K562 (cell line): ENCODE results near the gene ADARB2. TPM values are rescaled to one million over a fixed set of nuclear protein-coding genes. Genes with fewer than 3 reads are reported as not detected.
"Not testable (repeated sequence)": the region's sequence is repeated elsewhere in the genome, so short reads cannot be mapped to it uniquely, and the experiment has no call there.

Source experiments
- ATAC-seq: fragments of 200-7000 bp; cut with Tn5 transposase; 3 replicates; pipeline ENCODE4 v1.9.1; 2020; ENCODE audit warnings: moderate library complexity
- BruUV-seq: library from RNA; stranded (reverse); fragments of 400-500 nt; replicated peaks from 2 replicates; lab custom pipeline; 2021; lab: Mats Ljungman, UMichigan
- CTCF ChIA-PET: fragments of 300-600 bp; formaldehyde crosslinking; extraction: SDS; loops from one replicate; lab custom pipeline; 2021; ENCODE audit warnings: low intra/inter-chr PET ratio; lab: Yijun Ruan, JAX
- POLR2A ChIA-PET: fragments of 300-600, 350-650 bp; sonication (Branson Sonifier 250); formaldehyde crosslinking; extraction: SDS; loops from one replicate; lab custom pipeline; 2021; ENCODE audit warnings: antibody characterized with exemption, inconsistent platforms; lab: Yijun Ruan, JAX
- DNase-seq, 4 experiments: peaks; one replicate each; pipeline versions ENCODE4 v3.0.0 to v3.0.0-alpha.2; 2011 to 2018; ENCODE audit warnings: low spot score in 3 of 4, mixed read lengths in 3 of 4; ENCODE audit errors: extremely low read depth in 1 of 4
- FAIRE-seq: peaks from 2 replicates; lab custom pipeline; 2011; peaks lifted over from hg19 to GRCh38; lab: Jason Lieb, UNC
- H2AFZ ChIP-seq: 2 replicates; pipeline ENCODE4 v1.6.0; 2011; ENCODE audit warnings: low read depth, low read length, control low read depth, inconsistent platforms
- H3K27ac ChIP-seq: fragments of 200-600 bp; 3 replicates; pipeline ENCODE4 v1.8.0; 2011; ENCODE audit warnings: low read depth, mild to moderate bottlenecking, control low read depth, inconsistent platforms, low read length, moderate library complexity, mixed read lengths; ENCODE audit errors: extremely low read depth
- H3K27me3 ChIP-seq, 2 experiments: fragments of 300-600 bp in 1 of 2; 2 replicates in 1 of 2; 3 replicates in 1 of 2; pipeline versions ENCODE4 v1.6.0 to v1.8.0; 2011; ENCODE audit warnings: inconsistent platforms in 2 of 2, low read length in 2 of 2, mild to moderate bottlenecking in 1 of 2, mixed read lengths in 1 of 2, moderate library complexity in 1 of 2; ENCODE audit not compliant: control insufficient read depth in 2 of 2, insufficient read depth in 2 of 2
- H3K36me3 ChIP-seq: fragments of 300-600 bp; 3 replicates; pipeline ENCODE4 v1.8.0; 2011; ENCODE audit warnings: mild to moderate bottlenecking, low read length, inconsistent platforms; ENCODE audit not compliant: control insufficient read depth, insufficient read depth
- H3K4me1 ChIP-seq, 2 experiments: fragments of 200-600 bp in 1 of 2; replicated peaks in 1 of 2; 2 replicates in 1 of 2; 3 replicates in 1 of 2; pipeline versions ENCODE4 v1.5.1 to v1.8.0; 2011; ENCODE audit warnings: inconsistent platforms in 2 of 2, low read length in 2 of 2, mild to moderate bottlenecking in 1 of 2, mixed read lengths in 1 of 2, moderate library complexity in 1 of 2; ENCODE audit not compliant: control insufficient read depth in 2 of 2, insufficient read depth in 2 of 2
- H3K4me2 ChIP-seq: 2 replicates; pipeline ENCODE4 v1.6.1; 2011; ENCODE audit warnings: low read length, control low read depth, inconsistent platforms, mixed read lengths; ENCODE audit not compliant: insufficient read depth
- H3K4me3 ChIP-seq: fragments of 200-600 bp; sonication (generic), shearing (Covaris generic); 2 replicates; pipeline ENCODE4 v1.5.1; 2016; ENCODE audit warnings: control low read depth, inconsistent platforms
- H3K79me2 ChIP-seq: fragments of 200-600 bp; 3 replicates; pipeline ENCODE4 v1.8.0; 2011; ENCODE audit warnings: low read length, inconsistent platforms; ENCODE audit not compliant: control insufficient read depth, insufficient read depth
- H3K9ac ChIP-seq, 2 experiments: 2 replicates each; pipeline versions ENCODE4 v1.6.0 to v1.6.1; 2011; ENCODE audit warnings: low read depth in 2 of 2, low read length in 2 of 2, control low read depth in 1 of 2, inconsistent platforms in 1 of 2, mild to moderate bottlenecking in 1 of 2, mixed read lengths in 1 of 2; ENCODE audit not compliant: insufficient read depth in 1 of 2
- H3K9me1 ChIP-seq: one replicate; pipeline ENCODE4 v1.6.0; 2011; ENCODE audit warnings: inconsistent platforms, mild to moderate bottlenecking, low read length, moderate library complexity; ENCODE audit not compliant: control insufficient read depth, insufficient read depth
- H3K9me3 ChIP-seq: replicated peaks from 2 replicates; pipeline ENCODE4 v1.5.1; 2011; ENCODE audit warnings: low read depth, low read length, inconsistent platforms; ENCODE audit not compliant: control insufficient read depth, insufficient read depth
- H4K20me1 ChIP-seq: replicated peaks from 2 replicates; pipeline ENCODE4 v1.6.1; 2011; ENCODE audit warnings: low read length, inconsistent platforms, mixed read lengths; ENCODE audit not compliant: control insufficient read depth, insufficient read depth
- ARNT ChIP-seq, 2 experiments: fragments of 450-650 bp; IDR thresholded peaks; 2 replicates each; pipeline ENCODE4 v1.6.1; 2016; ENCODE audit warnings: mild to moderate bottlenecking in 1 of 2
- E2F6 ChIP-seq, 2 experiments: IDR thresholded peaks; 2 replicates each; pipeline ENCODE4 v1.6.1; 2011; ENCODE audit warnings: borderline replicate concordance in 1 of 2, control low read depth in 1 of 2, low read depth in 1 of 2, low read length in 1 of 2, mild to moderate bottlenecking in 1 of 2, mixed read lengths in 1 of 2, moderate library complexity in 1 of 2; ENCODE audit not compliant: insufficient read depth in 1 of 2, insufficient read length in 1 of 2, poor library complexity in 1 of 2, severe bottlenecking in 1 of 2; ENCODE audit errors: extremely low read depth in 1 of 2
- ELF4 ChIP-seq: fragments of 450-650 bp; formaldehyde crosslinking; IDR thresholded peaks from 2 replicates; pipeline ENCODE4 v1.4.0; 2022; ENCODE audit warnings: missing genetic modification characterization
- HMG20B ChIP-seq: fragments of 250-450 bp; sonication (Bioruptor Pico); IDR thresholded peaks from 2 replicates; pipeline ENCODE4 v1.5.0; 2021; ENCODE audit warnings: mild to moderate bottlenecking
- PATZ1 ChIP-seq: fragments of 250-450 bp; sonication (Bioruptor Pico); IDR thresholded peaks from 2 replicates; pipeline ENCODE4 v1.5.0; 2020; ENCODE audit warnings: mild to moderate bottlenecking, borderline replicate concordance
- SETDB1 ChIP-seq: IDR thresholded peaks from one replicate; pipeline ENCODE4 v1.6.1; 2012; ENCODE audit warnings: low read length, control low read depth, inconsistent platforms
- SREBF1 ChIP-seq: fragments of 150-350 bp; IDR thresholded peaks from 2 replicates; pipeline ENCODE4 v1.6.1; 2014; ENCODE audit warnings: antibody characterized with exemption, low read depth, low read length, borderline replicate concordance
- ZKSCAN1 ChIP-seq: fragments of 150-350 bp; IDR thresholded peaks from 2 replicates; pipeline ENCODE4 v1.6.1; 2016; ENCODE audit warnings: low read depth, low read length
- WGBS: fragments of 100-300 bp; shearing (Covaris generic); methylation state at CpG from one replicate; pipeline ENCODE4 v1.1.6; 2016; ENCODE audit warnings: low coverage, mixed read lengths; ENCODE audit not compliant: insufficient coverage; ENCODE audit errors: missing lambda C conversion rate; 5-methylcytosine and 5-hydroxymethylcytosine counted together
- in situ Hi-C: fragments of 300-500 bp; cut with MboI; formaldehyde crosslinking; loops from 4 replicates; pipeline ENCODE4 v1.15.0; 2018; ENCODE audit warnings: inconsistent platforms, mixed read lengths
- intact Hi-C: fragments of 100-400 bp; cut with micrococcal nuclease; formaldehyde crosslinking; loops from 2 replicates; pipeline ENCODE4 v1.14.2; 2022
- polyA plus RNA-seq, 8 experiments: library from polyadenylated mRNA; depleted of rRNA in 4 of 8; stranded (reverse) in 5 of 8; unstranded in 3 of 8; fragments of >200 nt; fragmentation: Nextera tagmentation in 2 of 8; fragmentation: Illumina TruSeq in 1 of 8; extraction: Ambion mirVana in 2 of 8; extraction: Trizol in 1 of 8; gene quantifications; 2 replicates each; pipeline versions ENCODE4 v1.2.1 to v1.2.3, GENCODE V29; 2011 to 2014; ENCODE audit warnings: inconsistent platforms in 1 of 8, missing spikeins in 1 of 8
- total RNA-seq, 7 experiments: library from RNA; depleted of rRNA in 6 of 7; stranded (reverse); fragments of >200 nt in 6 of 7; fragmentation: Illumina TruSeq in 2 of 7; extraction: Trizol in 2 of 7; gene quantifications; 2 replicates each; pipeline versions ENCODE4 v1.2.1 to v1.2.3, GENCODE V29; 2011 to 2021; ENCODE audit warnings: low replicate concordance in 1 of 7

ADARB2 gene
- total and polyA plus RNA-seq, 9 of the 15 experiments (the other 6 are each of a cell fraction or from before 2014, with no cell fraction given) = not detected

- no TSS peak for BruUV-seq
- WGBS = 0% methylated on average over 10 of the region's 10 CpGs
- no peaks in the 10 kb centered on the region for H3K9me3 ChIP-seq
- no peak overlapping the region for H2AFZ ChIP-seq
- H3K4me3 ChIP-seq = no peak overlapping the region
- FAIRE-seq (no peak), DNase-seq (no peak), ATAC-seq (no peak)
- ChIA-PET CTCF (no interaction called here), POLR2A (no interaction called here)
- intact Hi-C loops = no loop called here
- H3K4me1 ChIP-seq = peaks cover 0 to 6% of the 10 kb centered on the region in 2 experiments; a peak in 1 of 5 replicates
- no peak overlapping the region for H3K4me2 ChIP-seq
- H3K27me3 ChIP-seq = peaks cover 2 to 20% of the 10 kb centered on the region in 2 experiments; a peak in 3 of 5 replicates
- no peak overlapping the region for H3K27ac ChIP-seq
- H3K9me1 ChIP-seq = no peaks in the 10 kb centered on the region
- H3K36me3 ChIP-seq = no peaks in the 10 kb centered on the region
- in situ Hi-C loops = no loop called here
- H3K79me2 ChIP-seq = no peaks in the 10 kb centered on the region
- no peak overlapping the region for H3K9ac ChIP-seq
- TF ChIP-seq SREBF1 = no peak
- TF ChIP-seq ARNT (IDR thresholded peaks at IDR 0.05) = no peak
- TF ChIP-seq ZKSCAN1 = no peak
- no peak for TF ChIP-seq HMG20B (CRISPR knock-in tag)
- no peak for TF ChIP-seq PATZ1 (CRISPR knock-in tag)
- TF ChIP-seq SETDB1 = no peak
- TF ChIP-seq ELF4 (CRISPR knock-in tag) = no peak
- no peak for TF ChIP-seq E2F6 (IDR thresholded peaks at IDR 0.05; ENCODE audit: borderline replicate concordance in 1 of 2, extremely low read depth in 1 of 2, insufficient read depth in 1 of 2, insufficient read length in 1 of 2, low read depth in 1 of 2, low read length in 1 of 2, poor library complexity in 1 of 2, severe bottlenecking in 1 of 2)
- no peaks in the 10 kb centered on the region; the same call in 1 of the 2 replicates for H4K20me1 ChIP-seq
Observed at GRCh38 chr10:1354809-1355710, 382.3 kb downstream of the ADARB2 start.

- H3K4me3 ChIP-seq, H3K27ac ChIP-seq, H3K79me2 ChIP-seq, POLR2A ChIA-PET, H3K9me1 ChIP-seq, H2AFZ ChIP-seq, H4K20me1 ChIP-seq, CTCF ChIA-PET, H3K9ac ChIP-seq, DNase-seq, ATAC-seq, H3K9me3 ChIP-seq, in situ Hi-C loops, H3K4me1 ChIP-seq, H3K36me3 ChIP-seq, FAIRE-seq, H3K4me2 ChIP-seq, intact Hi-C loops, BruUV-seq: not testable (repeated sequence)
- 0% methylated on average over 7 of the region's 7 CpGs for WGBS
- H3K27me3 ChIP-seq = peaks cover 8 to 27% of the 10 kb centered on the region in 2 experiments; a peak in 4 of 5 replicates
Observed at GRCh38 chr10:1352296-1352695, 385.0 kb downstream of the ADARB2 start.
